ENCODE measurements around the gene TRIM3.

Gene TRIM3

DNA sequence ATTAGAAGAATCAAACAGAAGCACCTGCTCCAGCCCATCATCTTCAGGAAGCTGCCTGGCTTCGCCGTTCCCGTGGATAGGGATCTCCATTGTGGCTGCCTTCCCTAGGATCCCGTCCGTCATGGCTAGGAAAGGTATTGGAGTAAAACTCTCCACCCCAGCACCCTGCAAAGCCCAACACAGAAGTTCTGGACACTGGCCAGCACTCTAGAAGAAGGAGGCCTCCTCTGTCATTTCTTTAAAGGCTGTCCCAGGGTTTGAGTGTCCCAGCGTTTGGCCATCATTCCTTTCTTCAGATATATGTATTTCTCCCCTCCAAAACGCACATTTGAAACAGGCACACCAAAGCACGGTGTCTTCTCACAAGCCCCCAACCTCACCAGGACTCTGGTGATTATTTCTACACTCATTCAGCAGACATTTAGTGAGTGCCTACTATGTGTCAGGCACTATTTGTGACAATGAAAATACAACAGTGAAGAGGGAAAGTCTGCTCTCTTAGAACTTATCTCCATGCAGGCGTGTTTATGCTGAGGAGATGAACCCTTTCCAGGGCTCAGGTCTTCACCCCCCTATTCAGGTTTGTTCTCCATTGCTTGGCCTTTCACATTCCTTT lies 6.7 kb upstream of the TRIM3 start:
- DNase-seq (ENCODE audit: low spot score) = no peak

DNA sequence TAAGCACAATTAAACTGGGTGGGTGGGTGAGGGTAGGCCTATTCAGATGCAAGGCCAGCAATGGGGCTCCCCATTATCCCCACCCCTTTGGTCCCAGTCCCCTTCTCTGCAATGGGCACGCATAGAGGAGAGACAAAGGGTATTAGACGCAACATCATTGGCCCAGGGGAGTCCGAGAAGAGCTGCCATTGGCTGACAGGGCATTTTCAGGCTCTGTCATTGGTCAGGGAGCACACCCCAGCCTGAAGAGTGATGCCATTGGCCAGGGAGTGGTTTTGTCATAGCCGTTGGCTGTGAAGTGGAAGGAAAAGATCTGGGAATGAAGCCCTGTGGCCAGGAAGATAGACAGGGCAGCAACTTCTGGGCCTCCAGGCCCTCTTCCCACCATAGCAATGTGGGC lies 2.8 kb upstream of the TRIM3 start:
- DNase-seq (ENCODE audit: low spot score) = no peak

DNA sequence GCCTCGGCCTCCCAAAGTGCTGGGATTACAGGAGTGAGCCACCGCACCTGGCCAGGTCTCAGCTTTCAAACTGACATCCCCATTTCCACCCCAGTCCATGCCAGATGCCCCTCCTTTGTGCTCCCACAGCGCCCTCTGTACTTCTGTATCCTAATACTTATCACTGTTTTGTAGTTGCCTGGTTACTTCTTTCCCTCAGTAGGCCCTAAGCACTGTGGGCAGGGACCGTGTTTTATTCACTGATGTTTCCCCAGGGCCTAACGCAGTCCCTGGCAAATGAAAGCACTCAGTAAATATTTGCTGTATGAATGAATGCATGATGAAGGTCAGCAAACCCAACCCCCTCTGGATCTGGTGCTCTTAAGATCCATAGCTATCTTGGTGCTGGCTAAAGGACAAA lies 2.2 kb upstream of the TRIM3 start:
- DNase-seq (ENCODE audit: low spot score) = no peak

DNA sequence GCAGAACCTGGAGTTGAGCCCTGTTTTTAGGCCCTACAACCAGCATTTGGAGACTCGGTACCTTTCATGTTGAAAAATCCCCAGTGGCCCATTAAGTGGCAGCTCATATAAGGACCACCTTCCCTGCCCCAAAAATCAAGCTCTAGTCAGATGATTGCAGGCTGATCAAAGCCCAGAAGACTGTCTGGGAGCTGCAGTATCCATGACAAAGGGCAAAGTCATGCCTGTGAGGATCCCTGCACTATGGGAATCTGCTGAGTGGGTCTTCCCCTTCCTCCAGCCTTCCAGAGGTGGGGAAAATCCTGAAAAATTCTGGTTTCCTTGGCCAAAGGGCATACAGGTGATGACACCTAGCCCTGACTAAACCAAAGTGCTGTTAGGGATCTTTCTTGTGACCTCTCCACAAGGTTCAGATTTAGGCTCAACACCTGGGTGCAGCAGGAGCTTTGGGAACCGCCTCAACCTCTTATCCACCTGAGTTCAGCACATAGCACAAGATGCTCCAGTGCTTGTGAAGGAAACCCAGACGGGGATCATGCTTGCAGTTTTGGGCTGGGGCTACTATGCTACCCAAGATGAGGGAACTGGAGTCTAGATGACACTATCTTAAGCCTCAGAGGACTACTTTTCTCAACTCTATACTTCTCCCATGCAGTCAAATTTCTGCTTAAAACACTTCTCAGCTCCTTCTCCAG lies 1.2 kb upstream of the TRIM3 start:
- no peak for DNase-seq (ENCODE audit: low spot score)

DNA sequence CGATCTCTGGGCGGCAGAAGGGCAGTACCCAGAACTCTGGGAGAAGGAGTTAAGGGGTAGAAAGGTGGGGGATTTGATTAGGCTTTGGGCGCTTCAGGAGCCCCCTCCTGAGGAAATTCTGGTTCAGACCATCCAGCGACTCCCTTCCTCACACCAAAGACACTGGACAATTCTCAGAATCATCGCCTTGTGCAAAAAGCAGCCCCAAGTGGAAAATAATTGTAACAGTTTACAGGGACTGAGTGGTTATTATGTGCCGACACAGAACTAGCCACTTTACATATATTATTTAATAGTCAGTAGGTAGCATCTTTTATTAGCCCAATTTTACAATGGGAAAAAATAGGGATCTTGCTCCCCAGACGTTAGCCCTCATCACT lies 662 bp upstream of the TRIM3 start:
- DNase-seq (ENCODE audit: low spot score) = no peak

DNA sequence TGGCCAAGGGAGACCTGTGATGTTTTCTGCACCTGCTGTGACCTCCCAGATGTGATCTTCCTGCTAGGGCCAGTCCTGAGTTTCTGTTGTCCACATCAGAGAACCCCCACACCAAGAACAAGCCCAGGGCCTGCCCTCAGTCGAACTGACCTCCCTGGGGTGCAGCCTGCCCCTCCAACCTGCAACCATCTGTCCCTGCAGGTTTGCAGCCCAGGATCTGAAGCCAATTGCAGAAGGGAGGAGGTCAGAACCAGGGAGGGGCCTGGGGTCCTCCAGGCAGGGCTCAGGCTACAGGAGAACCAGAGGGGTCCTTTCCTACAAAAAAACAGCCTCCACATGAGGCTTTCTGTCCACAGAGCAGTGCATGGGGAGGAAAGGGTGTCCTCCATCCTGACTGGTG lies 807 bp downstream of the TRIM3 start:
- no peak for DNase-seq (ENCODE audit: low spot score)

DNA sequence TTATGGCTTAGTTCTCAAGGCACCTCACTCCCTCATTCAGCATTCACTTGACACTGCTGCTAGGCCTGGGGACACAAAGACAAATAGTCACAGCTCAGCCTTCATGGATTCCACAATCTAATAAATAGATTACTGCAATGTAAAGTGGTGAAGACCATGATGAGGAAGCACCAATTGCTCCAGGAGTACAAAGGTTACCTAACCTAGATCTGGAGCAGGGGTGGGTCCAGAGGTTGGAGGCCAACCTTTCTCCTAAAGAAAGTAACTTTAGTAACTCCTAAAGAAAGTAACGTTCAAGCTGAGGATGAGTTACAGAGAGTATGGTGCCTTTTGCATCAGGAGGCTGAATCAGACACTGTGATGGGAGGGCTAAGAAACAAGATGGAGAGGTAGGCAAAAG lies 4.1 kb downstream of the TRIM3 start:
- no peak for DNase-seq (ENCODE audit: low spot score)

DNA sequence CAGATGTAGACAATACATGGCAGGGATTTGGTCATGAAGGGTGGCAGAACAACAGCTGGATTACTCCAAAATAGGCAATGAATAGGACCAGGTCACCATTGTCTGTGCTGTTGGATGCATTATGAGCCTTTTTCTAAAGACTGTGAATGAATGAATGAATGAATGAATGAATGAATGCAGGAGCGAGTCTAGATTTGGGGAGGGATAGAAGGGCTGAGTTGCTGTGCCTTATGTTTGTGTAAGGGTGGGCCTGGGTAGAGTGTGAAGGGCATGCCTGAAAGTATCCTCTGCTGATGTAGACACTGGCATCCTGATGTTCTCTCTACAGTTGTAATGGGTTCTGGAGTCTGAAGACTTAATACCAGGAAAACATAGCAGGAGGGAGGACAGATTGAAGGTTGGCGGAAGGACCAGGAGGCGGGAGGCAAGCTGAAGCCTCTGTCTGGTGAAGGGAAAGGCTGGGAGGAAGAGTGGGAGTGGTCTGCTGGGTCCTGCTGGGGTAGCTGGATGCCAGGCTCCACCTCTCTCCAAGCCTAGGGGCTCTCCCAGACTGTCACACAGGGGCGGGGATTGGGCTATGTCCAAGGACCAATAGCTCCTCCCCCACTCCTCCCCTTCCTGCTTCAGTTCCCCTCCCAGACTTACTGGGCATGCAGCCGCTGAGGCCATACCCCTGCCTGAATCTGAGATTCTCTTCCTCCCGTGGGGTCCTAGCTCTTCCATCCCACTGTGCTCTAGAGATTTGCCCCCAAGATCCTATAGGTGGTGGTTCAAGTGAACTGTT lies 4.8 kb downstream of the TRIM3 start:
- no peak for DNase-seq (ENCODE audit: low spot score)

DNA sequence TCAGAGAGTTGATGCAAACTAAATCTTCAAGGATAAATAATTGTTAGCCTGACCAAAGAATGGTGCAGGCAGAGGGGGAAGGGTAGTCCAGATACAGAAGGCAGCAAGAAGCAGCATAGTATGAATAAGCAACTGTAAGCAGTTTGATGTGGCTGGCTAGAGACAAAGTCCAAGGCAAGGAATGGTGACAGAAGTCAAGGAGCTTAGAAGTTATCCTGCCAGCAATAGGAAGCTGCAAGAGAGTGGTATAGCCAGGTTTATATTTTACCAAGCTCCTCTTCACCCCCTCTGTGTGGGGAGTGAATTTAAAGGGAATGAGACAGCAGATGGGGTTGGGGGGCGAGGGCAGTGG lies 14.7 kb downstream of the TRIM3 start:
- DNase-seq (ENCODE audit: low spot score) = no peak

DNA sequence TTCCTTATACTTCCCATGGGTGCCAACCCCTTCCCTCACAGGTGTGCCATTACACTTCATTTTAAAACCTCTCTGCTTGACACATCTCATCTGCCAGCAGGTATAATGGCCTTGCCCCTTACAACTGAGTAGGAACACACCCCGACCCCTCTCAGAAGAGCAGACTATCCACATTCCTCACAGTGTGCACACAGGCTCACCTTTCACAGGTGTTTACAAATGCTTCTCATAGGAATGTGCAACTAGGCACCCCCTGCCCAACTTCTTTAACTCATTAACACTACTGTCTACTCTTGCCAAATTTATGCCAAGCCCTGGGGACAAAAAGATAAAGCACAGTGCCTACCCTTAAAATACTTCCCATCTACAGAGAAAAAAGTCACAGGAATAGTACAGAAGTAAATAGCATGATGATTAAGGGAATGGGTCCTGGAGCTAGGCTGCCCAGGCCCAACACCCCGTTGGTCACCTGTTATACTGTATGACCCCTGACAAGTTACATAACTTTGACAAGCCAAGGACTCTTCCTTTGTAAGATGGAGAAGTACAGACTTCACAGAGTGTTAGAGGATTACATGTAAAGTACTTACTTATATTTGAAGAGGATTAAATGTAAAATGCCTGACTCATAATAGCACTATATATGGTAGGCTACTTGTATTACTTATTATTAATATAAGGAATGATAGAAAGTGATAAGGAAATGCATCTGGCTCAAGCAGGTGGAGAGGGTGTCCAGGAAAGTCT lies 15.2 kb downstream of the TRIM3 start:
- no peak for DNase-seq (ENCODE audit: low spot score)

DNA sequence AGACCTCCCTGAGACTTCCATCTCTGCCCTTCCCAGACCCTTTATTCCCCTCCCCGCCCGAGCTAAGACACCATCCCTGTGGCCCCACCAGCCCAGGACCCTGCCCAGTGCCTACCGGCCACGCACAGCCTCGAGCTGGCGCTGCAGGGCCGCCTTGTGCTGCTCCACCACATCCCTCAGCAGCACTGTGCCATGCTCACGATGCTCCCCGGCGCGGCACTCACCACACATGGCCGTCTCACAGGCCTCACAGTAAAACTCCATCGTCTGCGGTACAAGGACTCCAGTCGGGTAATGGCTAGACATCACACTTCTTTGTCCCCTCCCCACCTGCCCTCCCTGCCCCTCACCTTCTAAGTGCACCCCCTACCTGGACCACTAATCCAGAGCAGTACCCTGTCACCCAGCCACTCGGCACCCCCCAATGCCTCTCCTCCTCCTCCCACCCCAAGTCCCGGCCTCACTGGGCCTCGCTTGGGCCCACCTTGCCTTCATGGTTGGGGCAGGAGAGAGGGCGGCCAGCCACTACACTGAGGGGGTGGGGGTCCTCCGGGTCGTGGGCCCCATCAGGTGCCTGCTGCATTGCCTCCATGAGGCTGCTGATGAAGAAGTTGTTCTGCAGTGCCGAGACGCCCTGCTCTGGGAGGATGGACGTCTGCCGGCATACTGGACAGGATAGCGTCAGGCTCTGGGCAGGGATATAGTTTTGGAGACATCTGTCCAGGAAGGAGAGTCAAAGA lies 16.0 kb downstream of the TRIM3 start:
- DNase-seq (ENCODE audit: low spot score) = no peak

DNA sequence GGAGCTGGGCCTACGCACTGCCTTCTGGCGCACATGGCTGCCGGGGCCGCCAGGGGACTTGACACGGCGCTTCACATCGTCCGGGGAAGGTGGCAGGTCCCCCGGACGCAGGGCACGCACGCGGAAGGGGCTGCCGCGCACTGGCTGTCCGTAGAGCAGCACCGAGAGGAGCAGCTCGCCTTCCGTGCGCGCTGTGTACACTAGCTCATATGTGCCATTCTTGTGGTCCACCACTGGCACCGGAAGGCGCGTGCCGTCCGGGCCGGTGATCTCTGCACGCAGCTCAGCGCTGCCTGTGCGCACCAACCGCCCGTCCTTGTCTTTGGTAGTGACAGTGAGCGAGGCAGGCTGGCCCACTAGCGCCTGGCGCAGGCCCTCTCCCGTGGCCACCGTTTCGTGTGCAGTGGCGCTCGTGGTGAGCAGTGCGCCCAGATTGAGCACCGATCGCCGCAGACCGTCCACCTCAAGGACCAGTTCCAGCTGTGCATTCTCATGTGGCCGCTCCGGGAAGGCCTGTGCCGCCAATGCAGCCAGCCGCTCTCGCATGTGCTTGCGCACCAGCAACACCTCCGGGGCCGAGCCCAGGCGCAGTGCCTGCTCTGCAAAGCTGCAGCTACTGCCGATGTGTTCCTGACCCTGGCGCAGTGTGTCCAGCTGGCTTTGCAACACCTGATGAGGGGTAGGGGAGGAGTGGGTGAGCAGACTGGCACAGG lies 17.2 kb downstream of the TRIM3 start:
- DNase-seq (ENCODE audit: low spot score) = no peak

DNA sequence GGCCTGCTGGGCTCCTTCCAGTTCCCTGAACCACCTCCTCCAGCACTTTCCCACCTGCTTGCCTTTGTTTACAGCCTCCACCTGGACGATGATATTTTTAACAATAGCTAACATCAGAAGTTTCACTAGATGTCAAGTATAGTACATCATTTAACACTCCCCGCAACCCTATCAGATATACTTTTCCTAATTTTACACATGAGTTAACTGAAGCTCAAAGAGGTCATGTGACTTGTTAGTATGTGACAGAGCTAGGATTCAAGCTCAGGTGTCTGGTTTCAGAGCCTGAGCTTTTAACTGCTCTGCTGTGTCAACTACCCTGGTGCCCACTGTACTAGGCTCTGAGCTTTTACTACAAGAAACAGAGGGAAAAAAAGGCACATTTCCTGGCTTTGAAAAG lies 18.7 kb downstream of the TRIM3 start:
- no peak for DNase-seq (ENCODE audit: low spot score)

DNA sequence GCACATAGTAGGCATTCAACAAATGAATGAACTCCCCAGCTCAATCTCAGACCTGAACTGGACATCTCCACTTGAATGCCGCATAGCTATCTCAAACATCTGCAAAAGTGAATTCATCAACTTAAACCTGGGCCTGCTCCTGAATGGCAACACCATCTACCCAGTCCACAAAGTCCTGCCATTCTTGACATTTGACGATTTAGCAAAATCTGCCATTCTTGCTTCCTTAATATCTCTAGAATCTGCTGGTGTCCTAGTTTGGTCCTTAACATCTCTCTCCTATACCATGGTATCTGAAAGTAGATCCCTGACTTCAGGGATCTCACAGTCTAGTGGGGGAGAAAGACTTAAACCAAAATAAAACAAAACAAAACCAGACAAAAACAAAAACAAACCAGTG lies 20.6 kb downstream of the TRIM3 start:
- DNase-seq (ENCODE audit: low spot score) = no peak

DNA sequence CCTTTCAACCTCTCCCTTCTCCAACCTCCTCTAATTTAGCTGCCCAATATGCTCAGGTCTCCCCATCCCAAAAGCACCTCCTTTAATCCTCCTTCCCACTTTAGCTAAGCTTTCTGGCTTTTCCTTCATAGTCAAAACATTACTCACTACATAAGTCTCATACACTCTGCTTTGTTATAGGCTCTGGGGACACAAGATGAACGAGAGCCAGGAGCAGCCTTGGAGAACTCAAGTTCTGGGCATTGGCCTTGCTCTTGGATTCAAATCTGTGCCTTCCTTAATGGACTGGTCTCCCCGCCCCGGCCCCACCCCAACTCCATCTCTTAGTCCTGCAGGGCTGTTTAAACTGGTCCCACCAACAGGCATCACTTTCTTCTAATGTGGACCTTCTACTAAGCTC lies 21.5 kb downstream of the TRIM3 start:
- DNase-seq (ENCODE audit: low spot score) = no peak

DNA sequence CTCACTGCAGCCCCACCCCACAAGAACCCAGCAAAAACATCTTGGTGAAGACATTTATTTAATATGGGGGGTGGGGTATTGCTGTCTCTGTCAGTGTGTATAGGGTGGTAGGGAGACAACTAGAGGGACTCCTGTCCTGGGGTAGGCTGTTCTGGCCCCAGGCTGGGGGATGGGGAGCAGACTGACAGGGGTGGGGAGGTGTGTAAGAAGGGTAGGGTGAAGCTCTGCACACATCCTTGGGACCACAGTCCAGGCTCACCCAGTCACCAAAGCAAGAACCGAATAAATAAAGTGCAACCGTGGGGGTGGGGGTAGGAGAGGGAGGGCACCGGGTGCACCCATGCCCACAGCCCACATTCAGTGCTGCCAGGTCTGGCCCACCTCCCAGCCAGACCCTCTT lies 25.2 kb downstream of the TRIM3 start:
- no peak for DNase-seq (ENCODE audit: low spot score)

DNA sequence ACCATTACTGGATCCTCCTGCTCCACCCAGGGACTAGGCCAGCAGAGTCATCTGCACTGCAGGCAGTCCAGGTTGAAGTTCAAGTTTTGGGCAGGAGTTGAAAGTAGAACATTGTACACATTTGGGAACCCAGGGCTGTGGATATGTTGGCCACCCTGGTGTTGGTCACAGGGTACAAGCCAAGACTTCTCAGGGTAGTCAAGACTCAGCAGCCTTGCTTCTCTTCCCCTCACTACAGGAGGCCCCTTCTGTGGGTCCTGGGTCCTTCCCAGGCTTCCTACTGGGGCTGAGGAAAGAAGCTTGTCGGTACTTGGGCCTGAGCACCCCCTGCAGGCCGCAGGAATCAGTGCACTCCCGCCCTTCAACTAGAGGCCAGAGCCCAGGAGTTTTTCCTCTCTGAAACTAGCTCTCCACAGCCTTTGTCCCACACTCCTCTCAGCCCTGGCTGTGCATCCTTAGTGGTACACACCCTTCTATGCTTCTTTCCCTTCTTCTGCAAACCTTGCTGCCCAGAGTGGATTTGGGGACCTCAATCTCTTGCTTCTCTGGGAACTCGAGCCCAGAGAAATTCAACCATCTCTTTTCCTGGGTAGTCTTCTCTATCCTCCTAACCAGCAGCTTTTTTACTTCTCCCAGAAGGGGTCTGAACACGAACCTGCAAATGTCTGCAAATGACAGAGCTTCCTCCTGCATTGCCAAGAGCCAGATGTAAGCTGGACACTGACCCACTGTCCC lies 30.3 kb downstream of the TRIM3 start:
- peak; percentile 52 for DNase-seq (ENCODE audit: low spot score)

DNA sequence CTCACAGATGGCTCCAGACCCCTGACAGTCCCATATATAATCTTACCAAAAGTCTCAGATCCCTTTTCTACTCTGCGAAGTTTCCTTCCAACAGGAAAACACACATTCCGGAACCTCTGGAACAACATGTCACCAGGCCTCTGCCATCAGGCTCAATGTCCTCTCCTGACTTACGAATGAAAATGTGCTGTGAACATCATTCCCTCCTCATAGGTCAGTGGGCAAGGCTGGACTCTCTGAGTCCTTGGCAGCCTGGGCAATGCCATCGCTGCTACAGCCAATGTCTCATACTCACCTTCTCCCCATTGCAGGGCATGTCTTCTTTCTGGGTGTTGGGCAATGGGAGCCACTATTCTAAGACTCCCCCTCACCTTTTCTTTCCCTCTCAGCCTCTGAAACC lies 31.3 kb downstream of the TRIM3 start:
- no peak for DNase-seq (ENCODE audit: low spot score)

DNA sequence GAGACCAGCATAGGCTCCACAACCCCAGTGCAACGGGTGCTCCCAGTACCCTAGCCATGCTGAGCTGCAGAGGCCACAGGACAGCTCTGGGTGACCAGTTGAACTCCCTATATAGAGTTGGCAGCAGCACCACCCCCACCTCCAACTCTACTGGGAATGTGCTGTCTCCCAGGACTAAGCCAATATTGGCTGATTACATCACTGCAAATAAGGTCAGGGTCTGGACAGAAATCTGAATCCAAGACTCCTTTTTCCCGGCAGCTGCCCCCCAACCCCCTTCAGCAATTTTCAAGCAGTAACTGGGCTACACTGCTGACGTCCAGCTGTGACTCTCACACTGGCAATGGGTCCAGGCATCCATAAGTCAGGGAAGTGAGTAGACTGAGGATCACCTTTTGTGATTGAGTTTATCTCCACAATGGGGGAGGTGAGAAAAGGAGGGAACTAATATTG lies 32.8 kb downstream of the TRIM3 start, which contains the start of gene HPX:
TSS of gene HPX (minus strand) at position 82 of the 453 bp plus-strand sequence. CDS start at position 58, 24 bp downstream.
- DNase-seq (ENCODE audit: low spot score) = no peak

DNA sequence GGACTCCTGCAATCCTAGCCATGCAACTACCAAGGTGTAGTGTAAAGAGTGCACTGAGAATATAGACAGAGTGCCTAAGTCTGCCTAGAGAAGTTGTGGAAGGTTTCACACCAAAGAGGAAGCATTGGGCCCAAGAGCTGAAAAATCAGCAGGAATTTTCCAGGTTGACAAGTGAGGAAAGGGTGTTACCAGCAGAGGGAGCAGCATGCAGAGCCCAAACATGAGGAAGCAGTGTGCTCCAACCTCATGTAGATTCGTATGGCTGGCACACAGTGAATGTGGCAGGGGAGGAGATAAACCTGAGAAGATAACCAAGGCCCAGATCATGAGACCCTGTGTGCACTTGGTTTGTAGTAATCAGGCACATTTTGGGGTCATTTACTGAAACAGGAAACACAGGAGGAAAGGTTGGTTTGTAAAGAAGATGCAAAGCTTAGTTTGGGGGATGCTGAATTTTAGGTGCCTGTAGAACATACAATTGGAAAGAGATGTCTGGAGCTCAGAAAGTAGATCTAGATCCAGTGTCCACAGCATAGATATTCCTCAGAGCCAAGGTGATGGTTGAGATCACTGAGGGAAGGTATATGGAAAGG lies 34.7 kb downstream of the TRIM3 start:
- DNase-seq (ENCODE audit: low spot score) = peak; percentile 33
